PC-9 (cell line): Measurements from ENCODE around the gene PLEKHA1.

Experiments
- EZH2 ChIP-seq: fragments of 200-600 bp; sonication (generic); IDR thresholded peaks from 2 replicates; pipeline ENCODE4 v1.8.0; 2017; ENCODE audit warnings: antibody characterized with exemption, low read depth
- TF ChIP-seq, protein P1 (sequence below): fragments of 200-600 bp; sonication (generic); conservative IDR thresholded peaks from 2 replicates; pipeline ENCODE4 v1.6.1; 2017; ENCODE audit warnings: mixed run types, antibody characterized with exemption, mild to moderate bottlenecking, moderate library complexity

- TF ChIP-seq, protein P1, sequence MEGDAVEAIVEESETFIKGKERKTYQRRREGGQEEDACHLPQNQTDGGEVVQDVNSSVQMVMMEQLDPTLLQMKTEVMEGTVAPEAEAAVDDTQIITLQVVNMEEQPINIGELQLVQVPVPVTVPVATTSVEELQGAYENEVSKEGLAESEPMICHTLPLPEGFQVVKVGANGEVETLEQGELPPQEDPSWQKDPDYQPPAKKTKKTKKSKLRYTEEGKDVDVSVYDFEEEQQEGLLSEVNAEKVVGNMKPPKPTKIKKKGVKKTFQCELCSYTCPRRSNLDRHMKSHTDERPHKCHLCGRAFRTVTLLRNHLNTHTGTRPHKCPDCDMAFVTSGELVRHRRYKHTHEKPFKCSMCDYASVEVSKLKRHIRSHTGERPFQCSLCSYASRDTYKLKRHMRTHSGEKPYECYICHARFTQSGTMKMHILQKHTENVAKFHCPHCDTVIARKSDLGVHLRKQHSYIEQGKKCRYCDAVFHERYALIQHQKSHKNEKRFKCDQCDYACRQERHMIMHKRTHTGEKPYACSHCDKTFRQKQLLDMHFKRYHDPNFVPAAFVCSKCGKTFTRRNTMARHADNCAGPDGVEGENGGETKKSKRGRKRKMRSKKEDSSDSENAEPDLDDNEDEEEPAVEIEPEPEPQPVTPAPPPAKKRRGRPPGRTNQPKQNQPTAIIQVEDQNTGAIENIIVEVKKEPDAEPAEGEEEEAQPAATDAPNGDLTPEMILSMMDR, result no peak
- TF ChIP-seq EZH2, result no peak
Observed at GRCh38 chr10:122449153-122449552, 74.6 kb downstream of the PLEKHA1 start.
